ENCODE measurements around the gene VPS13C. TPM values are rescaled to one million over a fixed set of nuclear protein-coding genes. Genes with fewer than 3 reads are reported as not detected.
"Not testable (repeated sequence)": the region's sequence is repeated elsewhere in the genome, so short reads cannot be mapped to it uniquely, and the experiment has no call there.

VPS13C gene
- total and polyA plus RNA-seq, 7 donors: 7.1 to 34.1 (median 24.8) TPM

DNA sequence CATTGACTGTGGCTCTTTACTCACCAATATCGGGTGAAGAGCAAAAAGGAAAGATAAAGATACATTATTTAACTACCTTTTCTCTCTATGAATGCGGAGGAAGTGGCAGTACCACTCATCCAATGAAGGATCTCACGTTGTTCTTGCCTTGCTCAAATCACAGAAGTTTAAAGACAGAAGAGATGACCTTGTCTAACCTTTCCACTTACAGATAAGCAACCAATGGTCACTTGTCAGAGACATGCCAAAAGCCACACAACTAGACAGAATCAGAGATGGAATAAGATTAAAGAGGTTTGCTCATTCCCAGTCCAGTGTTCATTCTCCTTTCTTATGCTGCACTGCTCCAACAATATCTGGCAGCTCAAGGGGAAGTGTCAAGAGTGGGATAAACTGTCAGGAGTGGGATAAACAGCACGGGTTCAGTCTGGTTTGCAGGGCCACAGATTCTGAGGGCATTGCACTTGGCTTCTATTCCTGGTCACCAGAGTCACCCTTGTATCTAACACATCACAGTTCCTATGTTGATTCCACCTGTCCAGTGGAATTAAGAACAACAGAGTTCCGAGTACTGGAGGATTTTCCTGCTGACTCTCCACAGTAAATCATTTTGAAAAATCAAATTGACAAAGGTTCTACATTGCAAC lies 6.7 kb downstream of the VPS13C start:
- Histone ChIP-seq H3K36me3 (ENCODE audit: insufficient read depth in 1 of 2, low read depth in 1 of 2) (no peaks in the 10 kb centered on the region), H3K9me3 (no peaks in the 10 kb centered on the region), H3K4me1 (peaks cover 26% of the 10 kb centered on the region), H3K27ac (peak overlapping the region; percentile 73), H3K4me3 (no peak overlapping the region), H3K27me3 (ENCODE audit: insufficient read depth in 3 of 3, low read length in 2 of 3) (no peaks in the 10 kb centered on the region)
- DNase-seq (no peak), ATAC-seq (peak; percentile 51 to 87 (median 85))
- 49 to 55% (median 51%) methylated on average over 5 of the region's 5 CpGs for WGBS, 3 donors
- TF ChIP-seq, protein P1, sequence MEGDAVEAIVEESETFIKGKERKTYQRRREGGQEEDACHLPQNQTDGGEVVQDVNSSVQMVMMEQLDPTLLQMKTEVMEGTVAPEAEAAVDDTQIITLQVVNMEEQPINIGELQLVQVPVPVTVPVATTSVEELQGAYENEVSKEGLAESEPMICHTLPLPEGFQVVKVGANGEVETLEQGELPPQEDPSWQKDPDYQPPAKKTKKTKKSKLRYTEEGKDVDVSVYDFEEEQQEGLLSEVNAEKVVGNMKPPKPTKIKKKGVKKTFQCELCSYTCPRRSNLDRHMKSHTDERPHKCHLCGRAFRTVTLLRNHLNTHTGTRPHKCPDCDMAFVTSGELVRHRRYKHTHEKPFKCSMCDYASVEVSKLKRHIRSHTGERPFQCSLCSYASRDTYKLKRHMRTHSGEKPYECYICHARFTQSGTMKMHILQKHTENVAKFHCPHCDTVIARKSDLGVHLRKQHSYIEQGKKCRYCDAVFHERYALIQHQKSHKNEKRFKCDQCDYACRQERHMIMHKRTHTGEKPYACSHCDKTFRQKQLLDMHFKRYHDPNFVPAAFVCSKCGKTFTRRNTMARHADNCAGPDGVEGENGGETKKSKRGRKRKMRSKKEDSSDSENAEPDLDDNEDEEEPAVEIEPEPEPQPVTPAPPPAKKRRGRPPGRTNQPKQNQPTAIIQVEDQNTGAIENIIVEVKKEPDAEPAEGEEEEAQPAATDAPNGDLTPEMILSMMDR (IDR thresholded peaks at IDR 0.05): no peak
- intact Hi-C loops (cut with DNase I): no loop called here

DNA sequence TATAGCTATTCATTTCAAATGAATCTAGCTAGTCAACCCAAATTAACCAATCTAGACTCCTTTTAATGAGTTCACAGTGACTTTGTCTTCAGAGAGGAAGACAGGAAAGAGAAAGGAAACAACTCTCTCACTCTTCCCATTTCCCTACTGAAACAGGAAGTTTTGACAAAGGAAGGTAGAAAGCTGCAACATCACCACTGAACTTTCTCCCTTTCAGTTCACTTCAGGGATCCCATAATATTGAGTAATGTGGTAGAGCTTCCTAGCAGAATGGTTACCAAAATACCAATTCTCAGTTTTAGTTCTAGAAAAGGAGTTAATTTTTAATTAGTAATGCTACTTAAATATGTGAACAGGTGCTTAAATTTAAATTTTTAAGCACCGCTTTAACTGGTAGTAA lies 7.5 kb downstream of the VPS13C start:
- TF ChIP-seq, protein P1 (IDR thresholded peaks at IDR 0.05): no peak
- no peaks in the 10 kb centered on the region for H3K9me3 ChIP-seq
- no peaks in the 10 kb centered on the region for H3K27me3 ChIP-seq (ENCODE audit: insufficient read depth in 3 of 3, low read length in 2 of 3)
- peak overlapping the region; percentile 73 for H3K27ac ChIP-seq
- H3K4me1 ChIP-seq: peaks cover 26% of the 10 kb centered on the region
- no peak overlapping the region for H3K4me3 ChIP-seq
- intact Hi-C loops (cut with DNase I): no loop called here
- DNase-seq (no peak), ATAC-seq (no peak)
- WGBS, 3 donors: 92 to 100% (median 96%) methylated on average over 1 of the region's 1 CpG
- H3K36me3 ChIP-seq (ENCODE audit: insufficient read depth in 1 of 2, low read depth in 1 of 2): no peaks in the 10 kb centered on the region

DNA sequence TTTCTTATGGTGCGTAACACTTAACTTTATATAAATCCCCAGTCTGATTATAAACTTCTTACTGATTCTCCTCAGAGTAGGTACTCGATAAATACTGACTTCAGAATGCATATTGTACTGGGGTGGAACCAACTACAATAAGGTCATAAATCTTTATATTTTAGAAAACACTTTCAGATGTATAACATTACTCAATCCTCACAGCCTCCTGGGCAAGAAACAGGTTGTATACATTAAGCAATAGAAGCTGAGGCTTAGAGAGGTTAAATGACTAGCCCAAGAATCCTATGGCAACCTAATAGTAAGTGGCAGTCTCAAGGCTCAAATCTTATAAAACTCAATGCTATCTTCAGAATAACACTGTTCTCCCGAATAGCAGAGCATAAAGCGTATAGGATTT lies 9.1 kb downstream of the VPS13C start:
- DNase-seq (no peak), ATAC-seq (no peak)
- no peaks in the 10 kb centered on the region for H3K36me3 ChIP-seq (ENCODE audit: insufficient read depth in 1 of 2, low read depth in 1 of 2)
- TF ChIP-seq, protein P1 (IDR thresholded peaks at IDR 0.05): no peak
- H3K27ac ChIP-seq: no peak overlapping the region
- H3K9me3 ChIP-seq: no peaks in the 10 kb centered on the region
- no peak overlapping the region for H3K4me3 ChIP-seq
- 86 to 92% (median 88%) methylated on average over 4 of the region's 4 CpGs for WGBS, 3 donors
- peaks cover 31% of the 10 kb centered on the region for H3K4me1 ChIP-seq
- intact Hi-C loops (cut with DNase I): no loop called here
- no peaks in the 10 kb centered on the region for H3K27me3 ChIP-seq (ENCODE audit: insufficient read depth in 3 of 3, low read length in 2 of 3)

DNA sequence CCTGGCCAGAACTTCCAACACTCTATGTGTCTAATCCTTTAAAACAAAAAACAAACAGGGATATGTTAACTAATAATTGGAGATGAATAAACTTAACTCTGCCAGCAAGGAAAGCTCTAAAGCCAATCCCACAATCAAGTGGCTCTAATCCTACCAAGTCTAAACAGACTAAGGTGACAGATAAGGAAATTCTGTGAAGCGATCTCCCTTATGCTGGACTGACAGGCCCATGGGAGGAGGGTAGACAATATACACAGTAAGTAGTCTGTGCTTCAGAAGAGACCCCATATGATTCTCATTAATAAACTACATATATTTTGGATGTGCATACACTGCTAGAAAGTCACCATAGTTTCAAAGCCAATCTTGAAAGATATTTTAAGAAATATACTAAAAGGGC lies 10.1 kb downstream of the VPS13C start:
- H3K9me3 ChIP-seq: no peaks in the 10 kb centered on the region
- H3K36me3 ChIP-seq (ENCODE audit: insufficient read depth in 1 of 2, low read depth in 1 of 2): no peaks in the 10 kb centered on the region
- WGBS, 3 donors: 95 to 97% (median 96%) methylated on average over 1 of the region's 1 CpG
- H3K4me1 ChIP-seq: peaks cover 31% of the 10 kb centered on the region
- no peak overlapping the region for H3K4me3 ChIP-seq
- no peaks in the 10 kb centered on the region for H3K27me3 ChIP-seq (ENCODE audit: insufficient read depth in 3 of 3, low read length in 2 of 3)
- TF ChIP-seq, protein P1 (IDR thresholded peaks at IDR 0.05): no peak
- H3K27ac ChIP-seq: no peak overlapping the region
- ATAC-seq: no peak
- DNase-seq: no peak
- intact Hi-C loops (cut with DNase I): no loop called here

DNA sequence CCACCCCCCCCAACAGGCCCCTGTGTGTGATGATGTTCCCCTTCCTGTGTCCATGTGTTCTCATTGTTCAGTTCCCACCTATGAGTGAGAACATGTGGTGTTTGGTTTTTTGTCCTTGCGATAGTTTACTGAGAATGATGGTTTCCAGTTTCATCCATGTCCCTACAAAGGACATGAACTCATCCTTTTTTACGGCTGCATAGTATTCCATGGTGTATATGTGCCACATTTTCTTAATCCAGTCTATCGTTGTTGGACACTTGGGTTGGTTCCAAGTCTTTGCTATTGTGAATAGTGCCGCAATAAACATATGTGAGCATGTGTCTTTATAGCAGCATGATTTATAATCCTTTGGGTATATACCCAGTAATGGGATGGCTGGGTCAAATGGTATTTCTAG lies 12.0 kb downstream of the VPS13C start:
- H3K4me1 ChIP-seq: peaks cover 28% of the 10 kb centered on the region
- H3K27me3 ChIP-seq (ENCODE audit: insufficient read depth in 3 of 3, low read length in 2 of 3); H3K27ac ChIP-seq; H3K4me3 ChIP-seq; H3K36me3 ChIP-seq (ENCODE audit: insufficient read depth in 1 of 2, low read depth in 1 of 2); intact Hi-C loops (cut with DNase I); ATAC-seq; H3K9me3 ChIP-seq; DNase-seq: not testable (repeated sequence)
- WGBS, 3 donors: 85 to 98% (median 85%) methylated on average over 4 of the region's 4 CpGs

Data from psoas muscle (tissue), 8 donors.